ENCODE data around the gene ADGRG4.
A peak's percentile ranks its signal among the peaks of the same experiment; 100 is the strongest.
"Not testable (repeated sequence)": the region's sequence is repeated elsewhere in the genome, so short reads cannot be mapped to it uniquely, and the experiment has no call there.

ADGRG4 gene, protein sequence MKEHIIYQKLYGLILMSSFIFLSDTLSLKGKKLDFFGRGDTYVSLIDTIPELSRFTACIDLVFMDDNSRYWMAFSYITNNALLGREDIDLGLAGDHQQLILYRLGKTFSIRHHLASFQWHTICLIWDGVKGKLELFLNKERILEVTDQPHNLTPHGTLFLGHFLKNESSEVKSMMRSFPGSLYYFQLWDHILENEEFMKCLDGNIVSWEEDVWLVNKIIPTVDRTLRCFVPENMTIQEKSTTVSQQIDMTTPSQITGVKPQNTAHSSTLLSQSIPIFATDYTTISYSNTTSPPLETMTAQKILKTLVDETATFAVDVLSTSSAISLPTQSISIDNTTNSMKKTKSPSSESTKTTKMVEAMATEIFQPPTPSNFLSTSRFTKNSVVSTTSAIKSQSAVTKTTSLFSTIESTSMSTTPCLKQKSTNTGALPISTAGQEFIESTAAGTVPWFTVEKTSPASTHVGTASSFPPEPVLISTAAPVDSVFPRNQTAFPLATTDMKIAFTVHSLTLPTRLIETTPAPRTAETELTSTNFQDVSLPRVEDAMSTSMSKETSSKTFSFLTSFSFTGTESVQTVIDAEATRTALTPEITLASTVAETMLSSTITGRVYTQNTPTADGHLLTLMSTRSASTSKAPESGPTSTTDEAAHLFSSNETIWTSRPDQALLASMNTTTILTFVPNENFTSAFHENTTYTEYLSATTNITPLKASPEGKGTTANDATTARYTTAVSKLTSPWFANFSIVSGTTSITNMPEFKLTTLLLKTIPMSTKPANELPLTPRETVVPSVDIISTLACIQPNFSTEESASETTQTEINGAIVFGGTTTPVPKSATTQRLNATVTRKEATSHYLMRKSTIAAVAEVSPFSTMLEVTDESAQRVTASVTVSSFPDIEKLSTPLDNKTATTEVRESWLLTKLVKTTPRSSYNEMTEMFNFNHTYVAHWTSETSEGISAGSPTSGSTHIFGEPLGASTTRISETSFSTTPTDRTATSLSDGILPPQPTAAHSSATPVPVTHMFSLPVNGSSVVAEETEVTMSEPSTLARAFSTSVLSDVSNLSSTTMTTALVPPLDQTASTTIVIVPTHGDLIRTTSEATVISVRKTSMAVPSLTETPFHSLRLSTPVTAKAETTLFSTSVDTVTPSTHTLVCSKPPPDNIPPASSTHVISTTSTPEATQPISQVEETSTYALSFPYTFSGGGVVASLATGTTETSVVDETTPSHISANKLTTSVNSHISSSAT (N-terminal part only)

GRCh38 chrX:136300721-136301120 lies at the start of gene ADGRG4:
ADGRG4 (plus strand) TSS chrX:136300963; CDS start chrX:136308778, 7,815 bp downstream.
- not testable (repeated sequence) for DNase-seq (ENCODE audit: low spot score)

DNA sequence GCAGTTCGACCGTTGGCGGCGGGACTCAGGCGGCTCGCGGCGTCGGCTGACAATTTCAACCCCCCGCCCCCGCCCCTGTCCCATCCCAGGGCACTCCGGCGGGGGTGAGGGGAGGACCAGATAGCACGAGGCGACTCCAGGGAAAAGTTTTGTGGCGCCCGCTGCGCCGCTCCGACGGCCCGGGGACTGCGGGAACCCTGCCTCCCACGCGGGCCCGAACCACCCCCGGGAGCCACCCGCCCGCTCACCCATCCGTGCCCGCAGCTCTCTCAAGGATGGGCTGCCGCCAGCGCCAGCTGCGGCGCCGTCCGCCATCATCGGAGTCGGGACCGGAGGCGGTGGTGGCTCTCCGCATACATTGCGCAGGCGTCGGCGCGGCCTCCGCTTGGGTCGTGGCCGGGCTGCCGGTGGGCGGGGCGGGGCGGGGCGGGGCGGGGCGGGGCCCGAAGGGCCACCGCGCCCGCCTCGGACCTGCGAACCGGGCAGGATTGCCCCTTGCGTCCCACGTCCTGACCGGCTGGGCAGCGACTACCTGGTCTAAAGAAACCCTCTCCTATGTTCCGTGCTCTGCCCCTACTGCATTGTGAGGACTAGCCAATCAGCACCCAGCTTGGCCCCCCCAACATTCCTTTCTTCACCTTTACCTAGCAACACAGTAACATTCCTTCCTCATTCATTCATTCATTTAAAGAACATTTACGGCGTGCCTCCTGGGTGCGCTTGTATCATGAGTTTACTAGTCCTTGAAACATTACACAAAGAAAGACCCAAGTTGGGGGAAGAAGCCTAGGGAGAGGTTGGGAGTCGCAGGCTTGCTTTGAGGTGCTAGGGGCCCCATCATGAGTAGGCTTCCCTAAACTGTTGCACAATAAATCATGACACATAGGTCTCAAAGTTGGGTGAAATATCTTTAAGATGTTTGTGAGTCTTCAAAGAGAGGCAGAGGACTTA lies 49.4 kb upstream of the ADGRG4 start, which contains the start of gene MAP7D3:
TSS of gene MAP7D3 (minus strand) at position 360 of the 951 bp plus-strand sequence. CDS start at position 318, 42 bp downstream.
- DNase-seq (ENCODE audit: low spot score), result peak; percentile 73

- no peak for DNase-seq (ENCODE audit: low spot score)
These were observed 45.2 kb upstream of the ADGRG4 start for GRCh38 chrX:136255541-136255940.

DNA sequence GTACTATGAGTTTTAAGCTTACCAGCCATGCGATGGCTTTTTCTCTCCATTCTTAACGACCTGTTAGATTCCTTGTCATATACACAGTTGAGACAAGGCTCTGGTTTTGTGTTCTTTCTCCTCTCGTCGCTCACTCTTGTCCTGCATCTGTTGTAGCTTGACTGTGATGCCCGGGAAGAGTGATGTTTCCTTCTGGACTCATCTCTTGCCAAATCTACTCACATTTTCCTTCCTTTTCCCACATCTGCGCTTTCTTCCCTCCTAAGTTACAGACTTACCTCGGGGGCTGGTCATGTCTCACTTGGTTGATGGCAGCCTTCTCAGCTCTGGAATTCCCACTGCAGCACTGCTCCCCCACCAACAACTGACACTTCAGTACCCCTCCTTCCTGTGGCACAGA lies 44.7 kb upstream of the ADGRG4 start:
- no peak for DNase-seq (ENCODE audit: low spot score)

GRCh38 chrX:136258951-136259350 lies 41.8 kb upstream of the ADGRG4 start:
- no peak for DNase-seq (ENCODE audit: low spot score)

GRCh38 chrX:136259543-136259942 lies 41.2 kb upstream of the ADGRG4 start:
- DNase-seq (ENCODE audit: low spot score), result no peak

DNA sequence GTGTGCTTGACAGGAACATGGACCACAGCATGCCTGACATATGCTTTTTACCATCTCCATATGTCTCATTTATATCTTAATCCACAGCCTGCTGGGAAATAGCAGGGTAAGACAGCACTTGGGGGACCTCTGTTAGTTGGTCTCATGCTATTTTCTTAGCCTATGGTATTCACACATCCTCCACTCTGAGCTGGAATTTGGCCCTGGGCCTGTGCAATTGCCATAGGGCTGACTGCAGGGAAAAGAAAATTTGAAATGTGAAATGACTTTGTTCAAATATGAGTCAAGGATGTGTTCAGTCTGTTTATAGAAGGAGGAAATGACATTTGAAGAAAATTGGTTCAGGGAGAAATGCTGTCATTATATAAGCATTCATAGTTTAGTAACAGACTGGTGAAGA lies 40.0 kb upstream of the ADGRG4 start:
- no peak for DNase-seq (ENCODE audit: low spot score)

DNA sequence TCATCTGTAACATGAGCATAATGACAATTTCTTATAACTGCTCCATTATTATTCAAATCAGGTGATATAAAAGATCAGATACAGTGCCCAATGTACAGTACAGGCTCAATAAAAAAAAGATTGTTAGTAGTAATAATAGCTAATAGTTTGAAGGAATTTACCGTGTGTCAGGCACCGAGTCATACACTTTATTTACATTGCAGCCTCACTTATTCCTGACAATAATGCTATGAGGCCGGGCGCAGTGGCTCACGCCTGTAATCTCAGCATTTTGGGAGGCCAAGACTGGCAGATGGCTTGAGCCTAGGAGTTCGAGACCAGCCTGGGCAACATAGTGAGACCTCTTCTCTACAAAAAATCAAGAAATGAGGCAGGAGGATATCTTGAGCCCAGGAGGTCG lies 39.4 kb upstream of the ADGRG4 start:
- DNase-seq (ENCODE audit: low spot score), result no peak

DNA sequence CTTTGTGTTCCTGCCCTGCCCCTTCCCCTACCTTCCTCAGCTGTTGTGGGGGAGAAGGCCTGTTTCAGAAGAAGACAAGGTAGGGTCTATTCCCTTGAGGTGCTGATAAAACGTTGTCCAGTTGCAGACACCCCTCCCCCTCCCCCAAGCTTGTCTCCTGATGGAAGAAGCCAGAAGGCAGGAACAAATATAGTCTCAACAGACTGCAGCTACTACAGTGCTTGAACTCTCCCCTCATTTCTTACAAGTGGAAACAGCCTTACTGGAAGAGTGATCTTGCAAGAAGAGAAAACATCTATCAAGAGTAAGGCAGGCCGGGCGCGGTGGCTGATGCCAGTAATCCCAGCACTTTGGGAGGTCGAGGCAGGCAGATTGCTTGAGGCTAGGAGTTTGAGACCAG lies 38.5 kb upstream of the ADGRG4 start:
- DNase-seq (ENCODE audit: low spot score), result no peak

DNA sequence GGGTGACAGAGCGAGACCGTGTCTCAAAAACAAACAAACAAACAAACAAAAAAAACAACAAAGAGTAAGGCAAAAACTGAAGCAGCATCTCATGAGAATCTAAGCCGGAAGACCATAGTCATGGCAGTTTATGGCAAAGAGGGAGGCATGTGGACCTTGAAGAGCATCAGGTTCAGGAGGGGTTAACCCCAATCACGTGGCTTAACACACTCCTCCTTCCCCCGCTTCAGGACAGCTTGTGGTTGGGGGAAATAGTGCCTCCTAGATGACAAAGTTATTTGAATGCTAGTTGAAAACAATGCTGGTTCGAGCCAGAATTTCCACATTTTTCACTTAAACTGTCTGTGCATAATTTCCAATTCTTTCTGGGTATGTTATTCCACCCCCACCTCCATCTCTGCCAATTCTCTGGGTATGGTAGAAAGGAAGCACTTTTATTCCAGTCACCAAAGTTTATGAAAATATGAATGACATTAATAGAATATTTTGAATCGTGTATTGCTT lies 37.9 kb upstream of the ADGRG4 start:
- DNase-seq (ENCODE audit: low spot score), result no peak

GRCh38 chrX:136266828-136267227 lies 33.9 kb upstream of the ADGRG4 start:
- DNase-seq (ENCODE audit: low spot score), result no peak

GRCh38 chrX:136268051-136269048 lies 32.4 kb upstream of the ADGRG4 start:
- DNase-seq (ENCODE audit: low spot score), result no peak

GRCh38 chrX:136269921-136270320 lies 30.8 kb upstream of the ADGRG4 start:
- no peak for DNase-seq (ENCODE audit: low spot score)

- no peak for DNase-seq (ENCODE audit: low spot score)
These were observed 29.5 kb upstream of the ADGRG4 start for GRCh38 chrX:136271300-136271699.

DNA sequence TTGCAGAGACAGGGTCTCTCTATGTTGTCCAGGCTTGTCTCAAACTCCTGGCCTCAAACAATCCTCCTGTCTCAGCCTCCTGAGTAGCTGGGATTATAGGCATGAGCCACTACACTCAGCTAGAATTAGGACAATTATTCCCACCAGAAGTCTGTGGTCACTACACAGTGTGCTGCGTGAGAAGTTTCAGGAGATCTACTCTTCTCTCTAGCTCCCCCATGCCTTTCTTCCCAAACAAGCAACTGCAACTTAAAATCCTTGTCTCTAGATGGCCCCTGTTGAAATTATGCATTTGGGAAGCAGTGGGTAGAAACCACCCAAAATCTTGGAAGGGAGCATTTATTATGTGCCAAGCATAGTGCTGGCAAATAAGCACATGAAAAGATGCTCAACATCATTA lies 28.4 kb upstream of the ADGRG4 start:
- DNase-seq (ENCODE audit: low spot score), result no peak

GRCh38 chrX:136273986-136274385 lies 26.8 kb upstream of the ADGRG4 start:
- no peak for DNase-seq (ENCODE audit: low spot score)

- DNase-seq (ENCODE audit: low spot score), result no peak
These were observed 25.2 kb upstream of the ADGRG4 start for GRCh38 chrX:136275553-136275952.

DNA sequence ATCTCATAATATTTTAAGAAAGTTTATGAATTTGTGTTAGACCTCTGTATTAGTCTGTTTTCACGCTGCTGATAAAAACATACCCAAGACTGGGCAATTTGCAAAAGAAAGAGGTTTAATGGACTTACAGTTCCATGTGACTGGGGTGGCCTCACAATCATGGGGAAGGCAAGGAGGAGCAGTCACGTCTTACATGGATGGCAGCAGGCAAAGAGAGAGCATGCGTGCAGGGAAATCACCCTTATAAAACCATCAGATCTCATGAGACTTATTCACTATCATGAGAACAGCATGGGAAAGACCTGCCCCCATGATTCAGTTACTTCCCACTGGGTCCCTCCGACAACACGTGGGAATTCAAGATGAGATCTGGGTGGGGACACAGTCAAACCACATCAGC lies 14.4 kb upstream of the ADGRG4 start:
- DNase-seq (ENCODE audit: low spot score), result not testable (repeated sequence)

DNA sequence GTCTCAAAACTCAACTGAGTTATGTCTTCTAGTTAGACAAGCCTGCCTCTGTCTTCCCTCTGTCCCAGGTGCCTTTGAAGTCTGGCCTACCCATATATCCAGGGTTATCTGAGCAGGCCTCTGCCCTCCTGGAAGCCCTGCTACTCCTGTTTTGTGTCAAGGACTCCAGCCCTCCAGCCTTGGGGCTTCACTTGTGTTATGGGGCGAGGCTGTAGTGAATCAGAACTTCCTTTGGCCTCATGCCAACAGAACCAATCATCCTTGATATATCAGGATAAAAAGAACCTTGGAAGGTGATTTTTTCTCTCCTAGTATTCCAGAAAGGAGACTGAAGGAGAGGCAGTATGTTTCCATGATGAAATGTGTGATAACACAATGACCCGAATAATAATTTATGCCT lies 8.9 kb upstream of the ADGRG4 start:
- no peak for DNase-seq (ENCODE audit: low spot score)

DNA sequence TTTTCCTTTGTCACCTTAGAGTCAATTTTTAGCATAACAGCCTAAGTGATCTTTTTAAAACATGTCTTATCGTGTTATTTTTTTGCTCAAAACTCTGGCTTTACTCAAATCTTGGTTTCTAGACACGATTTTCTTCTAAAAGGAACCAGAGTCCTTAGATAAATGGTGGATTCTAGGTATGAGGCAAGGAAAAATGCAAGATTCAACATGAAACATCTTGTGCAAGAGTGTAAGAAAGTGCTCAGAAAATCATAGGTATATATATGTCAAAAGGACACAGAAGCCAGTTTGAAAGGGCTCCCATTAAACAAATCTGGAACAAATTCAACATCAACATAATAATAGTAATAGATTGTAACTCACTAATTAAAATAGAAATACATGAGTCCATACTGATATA lies 8.1 kb upstream of the ADGRG4 start:
- DNase-seq (ENCODE audit: low spot score), result no peak
